Lower lobe of right lung (tissue), 2 donors: ENCODE results near the gene ATP6V0A4. TPM values are rescaled to one million over a fixed set of nuclear protein-coding genes. Genes with fewer than 3 reads are reported as not detected.

ENCODE experiments used
- ATAC-seq, 2 donors: fragments of 200-7000 bp; cut with Tn5 transposase; one replicate each; pipeline ENCODE4 v1.9.1; 2020 to 2022; ENCODE audit warnings: mild to moderate bottlenecking in 2 of 2, moderate library complexity in 2 of 2
- DNase-seq: peaks from one replicate; pipeline ENCODE4 v3.0.0-alpha.2; 2020
- H3K27ac ChIP-seq: fragments of 200-600 bp; one replicate; pipeline ENCODE4 v1.8.0; 2022
- H3K27me3 ChIP-seq: fragments of 200-600 bp; one replicate; pipeline ENCODE4 v1.8.0; 2022; ENCODE audit warnings: low read depth
- H3K36me3 ChIP-seq: fragments of 200-600 bp; one replicate; pipeline ENCODE4 v1.8.0; 2022; ENCODE audit warnings: mild to moderate bottlenecking
- H3K4me1 ChIP-seq: fragments of 200-600 bp; one replicate; pipeline ENCODE4 v1.8.0; 2022
- H3K4me3 ChIP-seq: fragments of 200-600 bp; one replicate; pipeline ENCODE4 v1.8.0; 2022; ENCODE audit warnings: mild to moderate bottlenecking
- H3K9me3 ChIP-seq: fragments of 200-600 bp; one replicate; pipeline ENCODE4 v1.8.0; 2022
- intact Hi-C: fragments of 100-400 bp; cut with DNase I; formaldehyde crosslinking; loops from one replicate; pipeline ENCODE4 v1.11.0; 2022
- total RNA-seq: library from RNA; stranded (reverse); fragmentation: NEBNext Ultra II Directional; extraction: Animal tissue kit (Norgen Biotek cat#: 25700); gene quantifications from one replicate; pipeline ENCODE4 v1.2.1, GENCODE V29; 2021
- TF ChIP-seq, protein P1 (sequence below): fragments of 200-600 bp; IDR thresholded peaks from one replicate; pipeline ENCODE4 v1.8.0; 2022; ENCODE audit warnings: antibody characterized with exemption, mild to moderate bottlenecking
- donor health status: DM: no; HTN: yes; CAD: no; lungs with severe emphysema.

The ATP6V0A4 gene
- total RNA-seq, 1 donor from 2014 or later = 1.7 TPM

DNA sequence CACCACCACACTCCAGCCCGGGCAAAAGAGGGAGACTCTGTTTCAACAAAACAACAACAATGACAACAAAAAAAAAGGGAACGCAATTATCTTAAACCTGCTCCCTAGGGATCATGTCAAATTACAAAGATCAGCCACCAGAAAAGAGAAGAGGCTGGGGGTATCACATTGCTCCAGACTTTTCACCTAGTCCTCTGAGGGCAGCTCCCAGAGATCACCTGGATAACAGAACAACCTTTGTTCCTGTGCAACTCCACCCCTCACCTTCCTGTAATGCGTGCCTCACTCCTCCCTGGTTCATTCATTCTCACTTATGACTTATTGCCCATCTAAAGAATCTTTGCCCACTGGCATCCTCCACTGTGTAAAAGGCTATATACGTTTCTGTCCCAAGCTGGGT, 128.6 kb downstream of the ATP6V0A4 start:
- H3K4me3 ChIP-seq = no peak overlapping the region
- no peaks in the 10 kb centered on the region for H3K27me3 ChIP-seq
- TF ChIP-seq, protein P1, sequence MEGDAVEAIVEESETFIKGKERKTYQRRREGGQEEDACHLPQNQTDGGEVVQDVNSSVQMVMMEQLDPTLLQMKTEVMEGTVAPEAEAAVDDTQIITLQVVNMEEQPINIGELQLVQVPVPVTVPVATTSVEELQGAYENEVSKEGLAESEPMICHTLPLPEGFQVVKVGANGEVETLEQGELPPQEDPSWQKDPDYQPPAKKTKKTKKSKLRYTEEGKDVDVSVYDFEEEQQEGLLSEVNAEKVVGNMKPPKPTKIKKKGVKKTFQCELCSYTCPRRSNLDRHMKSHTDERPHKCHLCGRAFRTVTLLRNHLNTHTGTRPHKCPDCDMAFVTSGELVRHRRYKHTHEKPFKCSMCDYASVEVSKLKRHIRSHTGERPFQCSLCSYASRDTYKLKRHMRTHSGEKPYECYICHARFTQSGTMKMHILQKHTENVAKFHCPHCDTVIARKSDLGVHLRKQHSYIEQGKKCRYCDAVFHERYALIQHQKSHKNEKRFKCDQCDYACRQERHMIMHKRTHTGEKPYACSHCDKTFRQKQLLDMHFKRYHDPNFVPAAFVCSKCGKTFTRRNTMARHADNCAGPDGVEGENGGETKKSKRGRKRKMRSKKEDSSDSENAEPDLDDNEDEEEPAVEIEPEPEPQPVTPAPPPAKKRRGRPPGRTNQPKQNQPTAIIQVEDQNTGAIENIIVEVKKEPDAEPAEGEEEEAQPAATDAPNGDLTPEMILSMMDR = no peak
- H3K4me1 ChIP-seq = no peaks in the 10 kb centered on the region
- intact Hi-C loops = no loop called here
- no peak for ATAC-seq
- no peak overlapping the region for H3K27ac ChIP-seq
- H3K36me3 ChIP-seq = no peaks in the 10 kb centered on the region
- no peaks in the 10 kb centered on the region for H3K9me3 ChIP-seq
- DNase-seq = no peak

DNA sequence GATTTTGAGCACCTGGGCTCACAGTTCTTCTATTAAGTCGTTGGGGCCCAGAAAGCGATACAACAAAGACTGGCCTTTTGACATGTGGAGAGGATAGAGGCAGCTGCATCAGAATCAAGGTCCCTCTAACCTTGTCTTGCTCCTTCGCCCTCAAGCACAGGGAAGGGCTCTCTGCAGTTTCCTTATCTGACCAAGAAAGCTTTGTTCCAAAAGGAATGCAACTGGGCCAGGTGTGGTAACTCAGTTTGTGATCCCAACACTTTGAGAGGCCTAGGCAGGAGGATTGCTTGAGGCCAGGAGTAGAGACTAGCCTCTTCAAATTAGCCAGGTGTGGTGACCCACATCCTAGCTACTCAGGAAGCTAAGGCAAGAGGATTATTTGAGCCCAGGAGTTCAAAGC, 129.1 kb downstream of the ATP6V0A4 start:
- TF ChIP-seq, protein P1 = no peak
- H3K4me3 ChIP-seq = no peak overlapping the region
- DNase-seq (no peak), ATAC-seq (no peak)
- H3K4me1 ChIP-seq = no peaks in the 10 kb centered on the region
- no peaks in the 10 kb centered on the region for H3K36me3 ChIP-seq
- H3K27me3 ChIP-seq = no peaks in the 10 kb centered on the region
- H3K27ac ChIP-seq = no peak overlapping the region
- intact Hi-C loops = no loop called here
- H3K9me3 ChIP-seq = no peaks in the 10 kb centered on the region

DNA sequence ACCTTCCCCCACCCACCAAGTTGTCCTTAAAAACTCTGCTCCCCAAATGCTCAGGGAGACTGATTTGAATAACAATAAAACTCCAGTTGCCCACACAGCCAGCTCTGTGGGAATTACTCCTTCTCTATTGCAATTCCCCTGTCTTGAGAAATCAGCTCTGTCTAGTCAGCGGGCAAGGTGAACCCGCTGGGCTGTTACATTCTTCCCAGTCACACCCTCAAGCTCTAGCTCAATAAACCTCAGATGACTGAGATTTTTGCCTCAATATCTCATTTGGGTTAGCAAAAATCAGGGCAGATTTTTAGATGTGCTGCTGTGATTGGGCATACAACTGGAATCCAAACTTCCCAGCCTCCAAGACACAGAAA, 129.8 kb downstream of the ATP6V0A4 start:
- DNase-seq = no peak
- no peaks in the 10 kb centered on the region for H3K4me1 ChIP-seq
- intact Hi-C loops = no loop called here
- no peak for ATAC-seq
- TF ChIP-seq, protein P1 = no peak
- no peaks in the 10 kb centered on the region for H3K9me3 ChIP-seq
- no peaks in the 10 kb centered on the region for H3K36me3 ChIP-seq
- no peak overlapping the region for H3K4me3 ChIP-seq
- no peak overlapping the region for H3K27ac ChIP-seq
- H3K27me3 ChIP-seq = no peaks in the 10 kb centered on the region

DNA sequence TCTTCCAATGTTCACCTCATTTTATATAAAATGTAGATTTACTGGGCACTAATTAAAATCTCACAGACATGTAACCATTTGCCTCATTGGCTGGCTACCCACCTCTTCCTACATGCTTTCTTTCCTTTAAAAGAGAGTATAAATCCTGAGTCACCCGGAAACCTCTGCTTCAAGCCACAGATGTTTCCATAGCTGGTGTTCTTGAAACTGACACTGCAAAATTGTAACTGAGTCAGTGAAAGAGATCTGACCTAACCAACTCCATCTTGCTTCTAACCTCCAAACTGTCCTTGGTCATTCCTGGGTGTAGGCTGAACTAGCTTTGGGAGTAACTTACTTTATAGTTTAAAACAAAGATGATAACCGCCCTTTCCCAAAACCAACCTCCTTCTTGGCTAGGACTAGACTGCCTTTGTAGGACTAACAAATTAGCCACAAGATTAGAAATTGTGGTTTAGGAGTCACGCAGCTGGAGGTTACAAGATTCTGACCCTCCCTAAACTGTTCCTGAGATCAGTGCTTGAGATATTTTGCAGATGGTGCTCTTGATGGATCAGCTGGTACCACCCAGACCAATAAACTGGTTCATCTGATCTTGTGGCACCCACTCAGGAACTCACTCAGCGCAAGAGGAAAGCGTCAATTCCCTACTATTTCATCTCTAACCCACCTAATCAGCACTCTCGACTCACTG, 130.3 kb downstream of the ATP6V0A4 start:
- DNase-seq (no peak), ATAC-seq (no peak)
- H3K4me3 ChIP-seq = no peak overlapping the region
- TF ChIP-seq, protein P1 = no peak
- no peaks in the 10 kb centered on the region for H3K4me1 ChIP-seq
- no peak overlapping the region for H3K27ac ChIP-seq
- no peaks in the 10 kb centered on the region for H3K27me3 ChIP-seq
- H3K36me3 ChIP-seq = no peaks in the 10 kb centered on the region
- H3K9me3 ChIP-seq = no peaks in the 10 kb centered on the region
- intact Hi-C loops = no loop called here

DNA sequence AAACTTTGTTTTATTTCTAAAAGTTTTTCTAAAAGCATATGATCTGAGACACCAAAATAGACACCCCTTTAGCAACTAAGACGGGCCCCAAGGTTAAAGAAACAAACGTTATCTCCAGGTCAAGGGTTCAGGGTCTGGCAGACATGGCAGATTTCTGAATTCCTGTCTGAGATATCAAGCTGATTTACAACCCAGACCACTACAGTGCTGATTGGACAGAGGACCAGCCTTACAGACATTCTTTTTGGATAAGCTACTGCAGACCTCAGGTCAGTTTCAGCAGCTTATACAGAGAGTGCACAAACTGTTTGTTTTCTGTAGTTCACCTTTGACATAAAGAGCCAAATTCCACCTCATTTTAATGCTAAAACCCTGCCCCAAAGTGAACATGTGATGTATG, 131.6 kb downstream of the ATP6V0A4 start:
- no peaks in the 10 kb centered on the region for H3K27me3 ChIP-seq
- H3K9me3 ChIP-seq = no peaks in the 10 kb centered on the region
- TF ChIP-seq, protein P1 = no peak
- H3K4me3 ChIP-seq = no peak overlapping the region
- intact Hi-C loops = no loop called here
- H3K27ac ChIP-seq = no peak overlapping the region
- H3K4me1 ChIP-seq = no peaks in the 10 kb centered on the region
- no peaks in the 10 kb centered on the region for H3K36me3 ChIP-seq
- no peak for ATAC-seq
- DNase-seq = no peak
